Fibroblast of skin of left quadriceps (primary cell): ENCODE results near the gene RBL1.
"Not testable (repeated sequence)": the region's sequence is repeated elsewhere in the genome, so short reads cannot be mapped to it uniquely, and the experiment has no call there.

Experiments
- DNase-seq, 2 experiments: peaks; one replicate each; pipeline ENCODE4 v3.0.0-alpha.2; 2013; ENCODE audit warnings: low read depth in 2 of 2

Gene RBL1

DNA sequence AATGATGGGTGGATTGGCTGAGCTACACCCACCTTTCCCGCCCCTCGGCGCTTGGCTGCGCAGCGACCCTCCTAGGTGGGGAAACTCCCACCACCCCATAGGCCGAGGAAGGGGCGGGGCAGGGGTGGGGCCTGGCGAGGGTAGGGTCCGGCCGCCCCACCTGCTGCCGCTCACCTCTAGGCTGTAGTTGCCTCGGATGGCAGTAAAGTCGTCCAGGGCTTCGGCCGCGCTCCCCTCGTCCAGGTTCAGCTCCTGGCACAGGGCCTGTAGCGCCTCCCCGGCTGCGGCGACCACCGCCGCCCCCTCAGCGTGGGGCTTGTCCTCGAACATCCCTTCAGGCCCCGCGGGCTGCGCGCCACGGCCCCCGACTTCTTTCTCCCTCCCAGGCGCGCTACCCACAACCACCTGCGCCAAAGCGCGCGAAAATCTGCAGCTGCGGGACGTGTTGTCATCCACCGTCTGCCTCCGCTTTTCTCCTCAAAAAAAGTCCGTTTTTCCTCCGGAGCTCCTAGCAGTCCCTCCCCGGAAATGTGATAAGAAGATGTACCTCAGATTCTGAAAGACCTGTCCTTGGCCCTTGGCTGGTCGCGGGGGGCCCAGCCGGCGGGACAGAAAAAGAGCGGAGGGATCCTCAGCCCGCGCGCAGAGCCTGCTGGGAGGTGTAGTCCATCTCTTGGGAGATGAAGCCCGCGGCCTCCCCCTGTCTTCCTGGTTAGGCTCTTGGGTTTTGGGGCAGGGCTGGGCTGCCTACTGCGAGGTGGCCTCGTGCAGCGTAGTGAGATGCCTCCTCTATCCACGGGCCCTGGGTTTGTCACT is at the start of gene RBL1:
Gene RBL1, minus strand, starts transcription at position 399 of the 816 bp plus-strand sequence. Its CDS starts 69 bp downstream, at position 330.
- DNase-seq = peak; percentile 72 to 76

DNA sequence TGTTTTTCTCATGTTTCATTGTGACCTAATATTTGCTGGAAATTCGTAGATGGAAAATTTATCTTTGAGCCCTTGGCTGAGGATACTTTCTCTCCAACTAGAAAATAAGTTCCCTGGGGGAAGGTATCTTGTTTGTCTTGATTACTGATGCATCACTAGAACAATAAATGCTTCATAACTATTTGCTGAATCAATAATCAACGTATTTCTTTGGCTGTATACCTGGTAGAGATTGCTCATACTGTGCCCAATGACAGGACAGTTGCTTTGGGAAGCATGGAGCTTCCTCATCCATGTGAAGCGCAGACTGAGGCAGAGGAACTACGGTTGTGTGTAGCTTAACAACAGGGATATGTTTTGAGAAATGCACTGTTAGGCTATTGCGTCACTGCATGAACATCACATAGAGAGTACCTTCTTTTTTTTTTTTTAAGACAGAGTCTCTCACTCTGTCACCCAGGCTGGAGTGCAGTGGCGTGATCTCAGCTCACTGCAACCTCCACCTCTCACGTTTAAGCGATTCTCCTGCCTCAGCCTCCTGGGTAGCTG is 49.1 kb upstream of the RBL1 start:
- no peak for DNase-seq

- DNase-seq = no peak
These were observed 46.9 kb upstream of the RBL1 start for GRCh38 chr20:37142708-37143107.

- DNase-seq = no peak
These were observed 41.8 kb upstream of the RBL1 start for GRCh38 chr20:37137547-37137946.

- no peak for DNase-seq
These were observed 38.2 kb upstream of the RBL1 start for GRCh38 chr20:37133952-37134351.

GRCh38 chr20:37131486-37131885 is 35.7 kb upstream of the RBL1 start:
- no peak for DNase-seq

- DNase-seq = no peak
These were observed 33.0 kb upstream of the RBL1 start for GRCh38 chr20:37128803-37129202.

- DNase-seq = not testable (repeated sequence)
These were observed 30.5 kb upstream of the RBL1 start for GRCh38 chr20:37126290-37126689.

DNA sequence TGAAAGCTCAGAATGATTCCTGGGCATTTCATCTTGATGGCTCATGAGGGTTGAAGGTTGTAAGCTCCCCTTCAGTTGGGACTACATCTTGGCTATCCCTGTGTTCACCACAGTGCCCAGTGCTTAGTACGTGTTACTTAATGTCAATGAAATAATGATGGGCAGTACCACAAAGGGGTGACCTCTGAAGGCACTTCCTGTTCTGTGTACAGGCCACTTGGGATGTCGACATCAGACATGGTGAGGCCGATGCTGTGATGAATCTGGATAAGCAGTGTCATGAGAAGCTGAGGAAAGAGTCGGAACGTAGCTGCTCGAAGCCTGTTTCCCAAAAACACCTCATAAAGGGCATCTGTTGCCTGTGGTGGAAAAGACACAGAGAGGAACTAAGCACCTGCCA is 27.6 kb upstream of the RBL1 start:
- DNase-seq = no peak

DNA sequence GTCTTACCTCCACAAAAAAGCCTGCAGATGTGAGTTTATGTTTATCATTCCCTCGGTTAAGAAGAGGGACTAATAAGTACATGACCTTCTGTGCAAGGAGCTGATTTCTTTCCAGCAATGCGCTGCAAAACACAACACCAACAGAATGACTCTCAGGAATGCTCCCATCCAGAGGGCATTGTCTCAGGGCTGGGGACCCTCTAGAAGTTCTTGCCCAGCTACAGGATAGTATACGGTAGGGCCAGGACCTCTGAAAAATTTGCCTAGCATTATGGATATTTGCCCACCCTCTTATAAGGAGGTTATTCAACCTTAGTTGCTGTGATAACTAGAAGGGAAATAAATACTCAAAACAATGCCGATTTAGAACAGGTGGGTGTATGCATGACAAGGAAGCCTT is 24.7 kb upstream of the RBL1 start:
- DNase-seq = no peak

DNA sequence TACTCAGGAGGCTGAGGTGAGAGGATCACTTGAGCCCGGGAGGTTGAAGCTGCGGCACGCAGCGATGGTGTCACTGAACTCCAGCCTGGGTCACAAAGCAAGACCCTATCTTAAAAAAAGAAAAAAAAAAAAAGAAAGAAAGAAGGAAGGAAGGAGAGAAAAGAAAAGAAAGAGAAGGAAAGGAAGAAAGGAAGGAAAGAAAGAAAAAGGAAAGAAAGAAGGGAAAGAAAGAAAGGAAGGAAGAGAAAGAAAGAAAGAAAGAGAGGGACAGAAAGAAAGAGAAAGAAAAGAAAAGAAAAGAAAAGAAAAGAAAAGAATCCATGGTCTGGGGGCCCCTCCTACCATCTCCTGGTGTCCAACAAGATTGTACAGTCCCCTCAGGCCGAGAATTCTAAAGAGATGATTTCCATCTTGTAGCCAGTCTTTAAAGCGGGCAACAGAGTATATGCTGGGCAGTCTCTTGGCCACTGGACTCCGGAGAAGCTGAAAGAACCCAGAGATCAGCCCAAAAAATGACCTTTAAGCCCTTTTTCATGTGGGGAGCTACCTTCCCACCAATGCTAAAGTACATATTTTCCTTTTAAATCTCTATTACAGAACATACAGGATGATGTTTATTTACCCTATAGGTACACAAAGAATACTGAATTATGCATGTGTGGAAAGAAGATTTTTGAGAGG is 23.7 kb upstream of the RBL1 start:
- no peak for DNase-seq

DNA sequence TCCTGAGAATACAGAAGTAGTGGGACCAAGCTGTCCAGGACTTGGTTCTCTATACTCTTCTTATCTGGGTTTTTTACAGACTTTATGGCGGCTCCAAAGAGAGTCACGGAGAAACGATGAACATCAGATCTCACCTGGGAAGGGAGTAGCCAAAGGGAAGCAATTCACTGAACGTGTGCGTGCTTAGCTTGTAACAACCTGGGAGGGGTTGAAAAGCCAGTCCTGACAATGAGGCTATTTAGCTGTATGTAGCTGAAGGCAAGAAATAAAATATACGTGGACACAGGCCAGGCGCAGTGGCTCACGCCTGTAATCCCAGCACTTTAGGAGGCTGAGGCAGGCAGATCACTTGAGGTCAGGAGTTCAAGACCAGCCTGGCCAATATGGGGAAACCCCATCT is 18.2 kb upstream of the RBL1 start:
- no peak for DNase-seq

- no peak for DNase-seq
These were observed 16.2 kb upstream of the RBL1 start for GRCh38 chr20:37111926-37112455.

GRCh38 chr20:37108676-37109075 is 12.9 kb upstream of the RBL1 start:
- DNase-seq = no peak

- DNase-seq = no peak
These were observed 6.8 kb upstream of the RBL1 start for GRCh38 chr20:37102571-37102970.

GRCh38 chr20:37096415-37097041 is 731 bp upstream of the RBL1 start:
- no peak for DNase-seq

- DNase-seq = no peak
These were observed 644 bp downstream of the RBL1 start for GRCh38 chr20:37095108-37095598.

GRCh38 chr20:37090407-37090806 is 5.4 kb downstream of the RBL1 start:
- DNase-seq = no peak

GRCh38 chr20:37081717-37082289 is 14.0 kb downstream of the RBL1 start:
- DNase-seq = no peak

DNA sequence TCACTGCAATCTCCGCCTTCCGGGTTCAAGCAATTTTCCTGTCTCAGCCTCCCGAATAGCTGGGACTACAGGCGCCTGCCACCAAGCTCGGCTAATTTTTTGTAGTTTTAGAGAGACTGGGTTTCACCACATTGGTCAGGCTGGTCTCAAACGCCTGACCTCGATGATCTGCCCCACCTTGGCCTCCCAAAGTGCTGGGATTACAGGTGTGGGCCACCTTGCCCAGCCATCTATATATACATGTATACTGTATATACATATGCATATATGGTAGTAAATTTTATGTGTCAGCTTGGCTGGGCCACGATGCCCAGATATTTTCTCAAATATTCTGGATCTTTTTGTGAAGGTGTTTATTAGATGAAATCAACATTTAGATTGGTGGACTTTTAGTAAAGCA is 18.8 kb downstream of the RBL1 start:
- DNase-seq = no peak

DNA sequence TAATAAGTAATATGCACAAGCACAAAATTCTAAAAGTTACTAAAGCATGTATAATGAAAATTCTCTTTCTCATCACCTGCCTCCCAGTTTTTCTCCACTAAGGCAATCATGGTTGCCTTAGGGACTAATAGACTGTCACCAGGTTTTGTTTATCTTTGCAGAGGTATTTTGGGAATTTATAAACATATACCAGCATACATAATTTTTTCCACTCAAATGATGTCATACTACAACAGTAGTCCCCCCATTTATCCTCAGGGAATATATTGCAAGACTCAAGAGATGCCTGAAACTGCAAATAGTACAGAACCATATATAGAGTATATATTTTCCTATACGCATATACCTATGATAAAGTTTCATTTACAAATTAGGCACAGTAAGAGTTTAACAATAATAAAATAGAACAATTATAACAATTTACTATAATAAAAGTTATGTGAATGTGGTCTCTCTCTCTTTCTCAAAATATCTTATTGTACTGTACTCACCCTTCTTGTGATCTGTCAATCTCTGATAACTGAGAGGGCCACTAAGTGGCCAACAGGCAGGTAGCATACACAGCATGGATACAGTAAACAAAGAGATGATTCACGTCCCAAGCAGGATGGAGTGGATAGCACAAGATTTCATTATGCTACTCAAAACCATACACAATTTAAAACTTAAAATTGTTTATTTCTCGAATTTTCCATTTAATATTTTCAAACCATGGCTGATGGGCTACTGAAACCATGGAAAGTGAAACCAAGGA is 19.7 kb downstream of the RBL1 start:
- no peak for DNase-seq
